Measurements from ENCODE around the gene RFC2. TPM values are rescaled to one million over a fixed set of nuclear protein-coding genes. Genes with fewer than 3 reads are reported as not detected.

Gene RFC2
- total RNA-seq, 1 experiment from 2014 or later = 73.6 TPM

DNA sequence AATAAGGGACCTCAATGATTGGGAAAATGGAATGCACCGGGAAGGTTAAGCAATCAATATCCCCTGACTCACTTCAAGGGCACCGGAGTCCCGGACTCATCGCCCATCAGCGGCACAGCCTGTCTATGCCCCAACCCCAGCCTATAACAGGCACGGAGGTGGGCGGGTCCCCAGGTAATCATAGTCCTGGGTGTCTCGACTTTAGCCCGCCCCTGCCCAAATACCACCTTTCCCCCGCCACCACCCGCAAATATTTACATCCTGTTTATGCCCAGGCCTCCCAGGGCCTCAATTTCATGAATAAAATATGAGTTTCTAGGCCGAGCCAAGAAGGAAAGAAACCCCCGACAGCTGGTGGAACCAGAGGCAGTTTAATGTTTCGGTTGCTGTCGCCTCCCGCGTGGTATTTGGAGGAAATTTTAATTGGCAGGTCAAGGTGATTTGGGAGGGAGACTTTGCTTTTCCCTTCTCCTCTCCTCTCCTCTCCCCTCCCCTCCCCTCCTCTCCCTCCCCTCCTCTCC is 15.6 kb upstream of the RFC2 start:
- H3T11ph ChIP-seq (ENCODE audit: low read length) = no peak overlapping the region
- no peaks in the 10 kb centered on the region; the same call in 1 of the 2 replicates for H3K4me1 ChIP-seq (ENCODE audit: insufficient read depth, low read length)
- WGBS (ENCODE audit: extremely low coverage, insufficient read length, low lambda C conversion rate) = no CpG with 5 or more reads among the region's 17 CpGs
- no peak overlapping the region for H2BK5ac ChIP-seq (ENCODE audit: insufficient read length, low read length)
- H3K9me3 Mint-ChIP-seq = no peaks in the 10 kb centered on the region
- H4K91ac ChIP-seq (ENCODE audit: insufficient read length, low read depth, low read length) = no peak overlapping the region
- H3K27ac Mint-ChIP-seq = no peak overlapping the region; a peak in 1 of 7 replicates
- no peaks in the 10 kb centered on the region for H3K79me2 ChIP-seq (ENCODE audit: insufficient read depth, low read length)
- no peak overlapping the region for H3K9ac ChIP-seq (ENCODE audit: extremely low read depth, insufficient read length, low read length)
- DNase-seq = peak; percentile 90
- H3K4ac ChIP-seq (ENCODE audit: low read depth, low read length) = no peak overlapping the region
- H2AFZ ChIP-seq (ENCODE audit: low read length) = peak overlapping the region; percentile 52
- no peak overlapping the region for H3K27ac ChIP-seq (ENCODE audit: insufficient read length, low read depth, low read length)
- H3K18ac ChIP-seq (ENCODE audit: insufficient read length, low read depth, low read length) = no peak overlapping the region
- H4K5ac ChIP-seq (ENCODE audit: insufficient read length, low read depth, low read length) = no peak overlapping the region
- H3K4me2 ChIP-seq (ENCODE audit: insufficient read depth, insufficient read length, low read length) = peak overlapping the region; percentile 36
- H3K79me1 ChIP-seq (ENCODE audit: insufficient read depth, low read depth, low read length, poor library complexity, severe bottlenecking) = no peaks in the 10 kb centered on the region
- no peaks in the 10 kb centered on the region for H3K23me2 ChIP-seq (ENCODE audit: insufficient read length, low read depth, low read length, poor library complexity, severe bottlenecking)
- no peak overlapping the region for H3K23ac ChIP-seq (ENCODE audit: insufficient read length, low read depth, low read length)
- H4K20me1 ChIP-seq (ENCODE audit: control insufficient read depth, insufficient read depth, insufficient read length) = no peaks in the 10 kb centered on the region
- H2BK12ac ChIP-seq (ENCODE audit: insufficient read length, low read depth, low read length) = no peak overlapping the region
- no peak overlapping the region for H2AK5ac ChIP-seq (ENCODE audit: insufficient read length, low read length)
- no peaks in the 10 kb centered on the region for H3K36me3 Mint-ChIP-seq (ENCODE audit: insufficient read depth in 1 of 3, low read depth in 3 of 3)
- peaks cover 8 to 17% of the 10 kb centered on the region in 2 experiments for H3K4me1 Mint-ChIP-seq
- no peak overlapping the region for H4K8ac ChIP-seq (replicated peaks; ENCODE audit: insufficient read length, low read depth, low read length)
- no peaks in the 10 kb centered on the region for H3K27me3 ChIP-seq (ENCODE audit: insufficient read depth, low read length)
- H3K4me3 Mint-ChIP-seq = peak overlapping the region; percentile 74 to 77
- TF ChIP-seq, protein P1, sequence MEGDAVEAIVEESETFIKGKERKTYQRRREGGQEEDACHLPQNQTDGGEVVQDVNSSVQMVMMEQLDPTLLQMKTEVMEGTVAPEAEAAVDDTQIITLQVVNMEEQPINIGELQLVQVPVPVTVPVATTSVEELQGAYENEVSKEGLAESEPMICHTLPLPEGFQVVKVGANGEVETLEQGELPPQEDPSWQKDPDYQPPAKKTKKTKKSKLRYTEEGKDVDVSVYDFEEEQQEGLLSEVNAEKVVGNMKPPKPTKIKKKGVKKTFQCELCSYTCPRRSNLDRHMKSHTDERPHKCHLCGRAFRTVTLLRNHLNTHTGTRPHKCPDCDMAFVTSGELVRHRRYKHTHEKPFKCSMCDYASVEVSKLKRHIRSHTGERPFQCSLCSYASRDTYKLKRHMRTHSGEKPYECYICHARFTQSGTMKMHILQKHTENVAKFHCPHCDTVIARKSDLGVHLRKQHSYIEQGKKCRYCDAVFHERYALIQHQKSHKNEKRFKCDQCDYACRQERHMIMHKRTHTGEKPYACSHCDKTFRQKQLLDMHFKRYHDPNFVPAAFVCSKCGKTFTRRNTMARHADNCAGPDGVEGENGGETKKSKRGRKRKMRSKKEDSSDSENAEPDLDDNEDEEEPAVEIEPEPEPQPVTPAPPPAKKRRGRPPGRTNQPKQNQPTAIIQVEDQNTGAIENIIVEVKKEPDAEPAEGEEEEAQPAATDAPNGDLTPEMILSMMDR (conservative IDR thresholded peaks at IDR 0.05) = no peak
- H3K14ac ChIP-seq (ENCODE audit: insufficient read depth, low read length) = no peak overlapping the region
- no peak overlapping the region for H3K56ac ChIP-seq (ENCODE audit: insufficient read length, low read depth, low read length)
- H2BK120ac ChIP-seq (ENCODE audit: low read depth, low read length, poor library complexity, severe bottlenecking) = no peak overlapping the region
- H3K9me3 ChIP-seq (ENCODE audit: control insufficient read depth, low read depth, low read length) = no peaks in the 10 kb centered on the region
- H2BK20ac ChIP-seq (ENCODE audit: low read depth, low read length, poor library complexity, severe bottlenecking) = no peak overlapping the region
- H3K27me3 Mint-ChIP-seq (ENCODE audit: low read depth) = peaks cover 9% of the 10 kb centered on the region
- no peak overlapping the region for H2BK15ac ChIP-seq (ENCODE audit: low read depth, low read length)

Measured in H9 (cell line).